ENCODE results near the gene PTPRH.

DNA sequence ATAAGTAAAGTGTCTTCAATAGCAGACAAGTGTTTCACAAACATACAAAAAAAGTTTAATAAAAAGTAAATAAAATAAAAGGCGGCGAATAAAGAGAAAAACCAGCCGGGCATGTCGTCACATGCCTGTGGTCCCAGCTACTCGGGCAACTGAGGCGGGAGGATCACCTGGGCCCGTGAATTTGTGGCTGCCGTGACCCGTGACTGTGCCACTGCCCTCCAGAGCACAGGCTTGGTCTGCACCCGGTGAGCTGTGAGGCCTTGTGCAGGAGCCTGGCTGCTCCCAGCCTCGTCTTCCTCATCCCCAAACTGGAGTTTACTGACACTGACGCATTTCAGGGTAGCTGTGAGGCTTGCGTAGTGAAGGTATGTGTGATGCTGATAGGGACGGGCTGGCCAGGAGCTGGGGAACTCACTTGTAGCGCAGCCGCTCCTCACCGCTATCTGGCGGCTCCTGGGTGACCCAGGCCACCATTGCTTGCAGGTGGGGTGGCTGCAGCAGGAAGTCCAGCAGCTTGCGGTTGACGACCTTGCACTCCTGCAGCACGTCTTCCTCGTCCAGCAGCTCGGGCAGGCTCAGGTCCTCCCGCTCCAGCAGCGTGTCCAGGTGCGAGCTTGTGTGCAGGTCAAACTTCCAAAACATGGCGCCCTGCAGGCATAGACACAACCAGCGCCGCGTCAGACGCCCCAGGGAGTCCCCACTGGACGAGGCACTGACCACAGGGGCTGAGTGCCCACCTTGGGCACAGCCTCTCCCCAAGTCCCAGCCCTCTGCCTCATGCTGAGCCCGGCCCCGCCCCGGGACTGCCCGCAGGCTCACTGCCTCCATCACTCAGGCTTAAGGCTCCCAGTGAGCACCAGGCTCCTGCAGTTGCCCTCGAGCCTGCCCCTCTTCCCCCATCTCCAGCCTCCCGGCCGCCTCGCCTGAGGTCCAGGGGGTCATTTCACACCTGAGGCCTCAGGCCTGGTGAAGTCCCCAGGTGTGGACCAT is 37.5 kb upstream of the PTPRH start:
- no peak for TF ChIP-seq EP300 (IDR thresholded peaks at IDR 0.05)
- TF ChIP-seq, protein P1, sequence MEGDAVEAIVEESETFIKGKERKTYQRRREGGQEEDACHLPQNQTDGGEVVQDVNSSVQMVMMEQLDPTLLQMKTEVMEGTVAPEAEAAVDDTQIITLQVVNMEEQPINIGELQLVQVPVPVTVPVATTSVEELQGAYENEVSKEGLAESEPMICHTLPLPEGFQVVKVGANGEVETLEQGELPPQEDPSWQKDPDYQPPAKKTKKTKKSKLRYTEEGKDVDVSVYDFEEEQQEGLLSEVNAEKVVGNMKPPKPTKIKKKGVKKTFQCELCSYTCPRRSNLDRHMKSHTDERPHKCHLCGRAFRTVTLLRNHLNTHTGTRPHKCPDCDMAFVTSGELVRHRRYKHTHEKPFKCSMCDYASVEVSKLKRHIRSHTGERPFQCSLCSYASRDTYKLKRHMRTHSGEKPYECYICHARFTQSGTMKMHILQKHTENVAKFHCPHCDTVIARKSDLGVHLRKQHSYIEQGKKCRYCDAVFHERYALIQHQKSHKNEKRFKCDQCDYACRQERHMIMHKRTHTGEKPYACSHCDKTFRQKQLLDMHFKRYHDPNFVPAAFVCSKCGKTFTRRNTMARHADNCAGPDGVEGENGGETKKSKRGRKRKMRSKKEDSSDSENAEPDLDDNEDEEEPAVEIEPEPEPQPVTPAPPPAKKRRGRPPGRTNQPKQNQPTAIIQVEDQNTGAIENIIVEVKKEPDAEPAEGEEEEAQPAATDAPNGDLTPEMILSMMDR (IDR thresholded peaks at IDR 0.05), result no peak
